Glutamatergic neuron (in vitro differentiated cells): Measurements from ENCODE around the gene CMSS1. TPM values are rescaled to one million over a fixed set of nuclear protein-coding genes. Genes with fewer than 3 reads are reported as not detected.

Experiments used
- DNase-seq: peaks from one replicate; pipeline ENCODE4 v3.0.0; 2022
- H3K27ac Mint-ChIP-seq: one replicate; pipeline ENCODE4 v1.8.0; 2020; ENCODE audit warnings: mild to moderate bottlenecking, mixed read lengths, inconsistent platforms; ENCODE audit not compliant: unreplicated experiment
- H3K27me3 Mint-ChIP-seq: one replicate; pipeline ENCODE4 v1.8.0; 2020; ENCODE audit warnings: mild to moderate bottlenecking, moderate library complexity, mixed read lengths, inconsistent platforms; ENCODE audit not compliant: unreplicated experiment
- H3K36me3 Mint-ChIP-seq: one replicate; pipeline ENCODE4 v1.8.0; 2020; ENCODE audit warnings: mild to moderate bottlenecking, mixed read lengths, inconsistent platforms; ENCODE audit not compliant: unreplicated experiment
- H3K4me1 Mint-ChIP-seq: one replicate; pipeline ENCODE4 v1.8.0; 2020; ENCODE audit warnings: mild to moderate bottlenecking, low read depth, mixed read lengths, inconsistent platforms; ENCODE audit not compliant: unreplicated experiment
- H3K4me3 Mint-ChIP-seq: one replicate; pipeline ENCODE4 v1.8.0; 2020; ENCODE audit warnings: mild to moderate bottlenecking, mixed read lengths, inconsistent platforms; ENCODE audit not compliant: unreplicated experiment
- H3K9me3 Mint-ChIP-seq: one replicate; pipeline ENCODE4 v1.8.0; 2020; ENCODE audit warnings: mild to moderate bottlenecking, moderate library complexity, mixed read lengths, inconsistent platforms; ENCODE audit not compliant: unreplicated experiment
- CTCF ChIP-seq: fragments of 200-600 bp; sonication (generic); IDR thresholded peaks from one replicate; pipeline ENCODE4 v1.5.0; 2021; ENCODE audit not compliant: partially characterized antibody, unreplicated experiment
- total RNA-seq: library from RNA; stranded (reverse); fragmentation: NEBNext Ultra II Directional; extraction: Animal tissue kit (Norgen Biotek cat#: 25700); gene quantifications from one replicate; pipeline ENCODE4 v1.2.1, GENCODE V29; 2021; ENCODE audit not compliant: unreplicated experiment

Gene CMSS1
- total RNA-seq, 1 donor from 2014 or later = 37.8 TPM

GRCh38 chr3:99866261-99866761 is 48.6 kb downstream of the CMSS1 start:
- no peak for TF ChIP-seq CTCF
- Mint-ChIP-seq H3K4me3 (no peak overlapping the region), H3K9me3 (no peaks in the 10 kb centered on the region), H3K4me1 (no peaks in the 10 kb centered on the region), H3K36me3 (peaks cover 3% of the 10 kb centered on the region), H3K27me3 (no peaks in the 10 kb centered on the region), H3K27ac (no peak overlapping the region)
- no peak for DNase-seq

- Mint-ChIP-seq H3K27me3 (no peaks in the 10 kb centered on the region), H3K9me3 (no peaks in the 10 kb centered on the region), H3K4me3 (no peak overlapping the region), H3K4me1 (peaks cover 8% of the 10 kb centered on the region), H3K36me3 (peaks cover 3% of the 10 kb centered on the region), H3K27ac (no peak overlapping the region)
- TF ChIP-seq CTCF = no peak
- DNase-seq = no peak
Observed at GRCh38 chr3:99867594-99868310, 50.1 kb downstream of the CMSS1 start.

- Mint-ChIP-seq H3K4me3 (no peak overlapping the region), H3K36me3 (no peaks in the 10 kb centered on the region), H3K4me1 (peaks cover 8% of the 10 kb centered on the region), H3K27me3 (no peaks in the 10 kb centered on the region), H3K9me3 (no peaks in the 10 kb centered on the region), H3K27ac (no peak overlapping the region)
- no peak for TF ChIP-seq CTCF
- no peak for DNase-seq
Observed at GRCh38 chr3:99868311-99868646, 50.6 kb downstream of the CMSS1 start.

GRCh38 chr3:99869621-99870020 is 52.0 kb downstream of the CMSS1 start:
- Mint-ChIP-seq H3K27ac (no peak overlapping the region), H3K9me3 (no peaks in the 10 kb centered on the region), H3K27me3 (no peaks in the 10 kb centered on the region), H3K4me3 (no peak overlapping the region), H3K4me1 (peaks cover 12% of the 10 kb centered on the region), H3K36me3 (no peaks in the 10 kb centered on the region)
- DNase-seq = no peak
- TF ChIP-seq CTCF = no peak

- no peaks in the 10 kb centered on the region for H3K36me3 Mint-ChIP-seq
- H3K27me3 Mint-ChIP-seq = no peaks in the 10 kb centered on the region
Observed at GRCh38 chr3:99870712-99871111, 53.0 kb downstream of the CMSS1 start.

More at GRCh38 chr3:99870712-99871111, 53.0 kb downstream of the CMSS1 start:
- peaks cover 12% of the 10 kb centered on the region for H3K4me1 Mint-ChIP-seq
- H3K4me3 Mint-ChIP-seq = no peak overlapping the region
- TF ChIP-seq CTCF = no peak
- DNase-seq = no peak
- H3K27ac Mint-ChIP-seq = no peak overlapping the region
- no peaks in the 10 kb centered on the region for H3K9me3 Mint-ChIP-seq
